NCI-H2196 (cell line): ENCODE results near the gene PREX1.

Source experiments
- DNase-seq: peaks from one replicate; lab custom pipeline; 2025; ENCODE audit not compliant: unreplicated experiment; lab: John Stamatoyannopoulos, UW

The PREX1 gene

GRCh38 chr20:48721324-48722001 lies 106.3 kb downstream of the PREX1 start:
- no peak for DNase-seq

- DNase-seq = no peak
Measured at GRCh38 chr20:48720256-48720985, 107.4 kb downstream of the PREX1 start.

GRCh38 chr20:48719598-48720255 lies 108.1 kb downstream of the PREX1 start:
- DNase-seq = no peak

- no peak for DNase-seq
Measured at GRCh38 chr20:48718786-48719578, 108.8 kb downstream of the PREX1 start.

- DNase-seq = no peak
Measured at GRCh38 chr20:48717680-48718223, 110.0 kb downstream of the PREX1 start.

GRCh38 chr20:48717095-48717672 lies 110.6 kb downstream of the PREX1 start:
- no peak for DNase-seq

GRCh38 chr20:48716541-48716940 lies 111.3 kb downstream of the PREX1 start:
- no peak for DNase-seq

- no peak for DNase-seq
Measured at GRCh38 chr20:48716086-48716485, 111.7 kb downstream of the PREX1 start.

- no peak for DNase-seq
Measured at GRCh38 chr20:48714764-48715163, 113.0 kb downstream of the PREX1 start.

- no peak for DNase-seq
Measured at GRCh38 chr20:48711696-48712464, 115.9 kb downstream of the PREX1 start.

GRCh38 chr20:48711044-48711428 lies 116.8 kb downstream of the PREX1 start:
- no peak for DNase-seq

GRCh38 chr20:48710341-48711043 lies 117.3 kb downstream of the PREX1 start:
- no peak for DNase-seq

GRCh38 chr20:48709744-48710143 lies 118.1 kb downstream of the PREX1 start:
- DNase-seq = no peak

GRCh38 chr20:48709058-48709691 lies 118.6 kb downstream of the PREX1 start:
- DNase-seq = no peak

GRCh38 chr20:48708630-48709029 lies 119.2 kb downstream of the PREX1 start:
- DNase-seq = no peak

- no peak for DNase-seq
Measured at GRCh38 chr20:48708116-48708515, 119.7 kb downstream of the PREX1 start.

- DNase-seq = no peak
Measured at GRCh38 chr20:48706710-48707365, 121.0 kb downstream of the PREX1 start.

- no peak for DNase-seq
Measured at GRCh38 chr20:48706116-48706656, 121.6 kb downstream of the PREX1 start.
